ENCODE measurements around the gene SNX8. TPM values are rescaled to one million over a fixed set of nuclear protein-coding genes. Genes with fewer than 3 reads are reported as not detected.

The SNX8 gene
- total RNA-seq, 1 donor from 2014 or later, result 41.5 TPM

GRCh38 chr7:2213551-2214215 is 100.6 kb downstream of the SNX8 start:
- Mint-ChIP-seq H3K4me1 (ENCODE audit: unreplicated experiment) (no peaks in the 10 kb centered on the region), H3K27me3 (ENCODE audit: unreplicated experiment) (no peaks in the 10 kb centered on the region), H3K4me3 (ENCODE audit: unreplicated experiment) (no peak overlapping the region), H3K27ac (ENCODE audit: unreplicated experiment) (no peak overlapping the region), H3K9me3 (ENCODE audit: unreplicated experiment) (no peaks in the 10 kb centered on the region), H3K36me3 (ENCODE audit: unreplicated experiment) (peaks cover 52% of the 10 kb centered on the region)
- TF ChIP-seq, protein P1, sequence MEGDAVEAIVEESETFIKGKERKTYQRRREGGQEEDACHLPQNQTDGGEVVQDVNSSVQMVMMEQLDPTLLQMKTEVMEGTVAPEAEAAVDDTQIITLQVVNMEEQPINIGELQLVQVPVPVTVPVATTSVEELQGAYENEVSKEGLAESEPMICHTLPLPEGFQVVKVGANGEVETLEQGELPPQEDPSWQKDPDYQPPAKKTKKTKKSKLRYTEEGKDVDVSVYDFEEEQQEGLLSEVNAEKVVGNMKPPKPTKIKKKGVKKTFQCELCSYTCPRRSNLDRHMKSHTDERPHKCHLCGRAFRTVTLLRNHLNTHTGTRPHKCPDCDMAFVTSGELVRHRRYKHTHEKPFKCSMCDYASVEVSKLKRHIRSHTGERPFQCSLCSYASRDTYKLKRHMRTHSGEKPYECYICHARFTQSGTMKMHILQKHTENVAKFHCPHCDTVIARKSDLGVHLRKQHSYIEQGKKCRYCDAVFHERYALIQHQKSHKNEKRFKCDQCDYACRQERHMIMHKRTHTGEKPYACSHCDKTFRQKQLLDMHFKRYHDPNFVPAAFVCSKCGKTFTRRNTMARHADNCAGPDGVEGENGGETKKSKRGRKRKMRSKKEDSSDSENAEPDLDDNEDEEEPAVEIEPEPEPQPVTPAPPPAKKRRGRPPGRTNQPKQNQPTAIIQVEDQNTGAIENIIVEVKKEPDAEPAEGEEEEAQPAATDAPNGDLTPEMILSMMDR (IDR thresholded peaks at IDR 0.05), result no peak
- DNase-seq (ENCODE audit: extremely low spot score, unreplicated experiment), result no peak

- H3K36me3 Mint-ChIP-seq (ENCODE audit: unreplicated experiment), result peaks cover 47% of the 10 kb centered on the region
- H3K4me3 Mint-ChIP-seq (ENCODE audit: unreplicated experiment), result no peak overlapping the region
- no peaks in the 10 kb centered on the region for H3K4me1 Mint-ChIP-seq (ENCODE audit: unreplicated experiment)
- TF ChIP-seq, protein P1 (IDR thresholded peaks at IDR 0.05), result no peak
- H3K27ac Mint-ChIP-seq (ENCODE audit: unreplicated experiment), result no peak overlapping the region
- no peak for DNase-seq (ENCODE audit: extremely low spot score, unreplicated experiment)
- no peaks in the 10 kb centered on the region for H3K9me3 Mint-ChIP-seq (ENCODE audit: unreplicated experiment)
- no peaks in the 10 kb centered on the region for H3K27me3 Mint-ChIP-seq (ENCODE audit: unreplicated experiment)
These were observed 101.3 kb downstream of the SNX8 start for GRCh38 chr7:2212906-2213305.

DNA sequence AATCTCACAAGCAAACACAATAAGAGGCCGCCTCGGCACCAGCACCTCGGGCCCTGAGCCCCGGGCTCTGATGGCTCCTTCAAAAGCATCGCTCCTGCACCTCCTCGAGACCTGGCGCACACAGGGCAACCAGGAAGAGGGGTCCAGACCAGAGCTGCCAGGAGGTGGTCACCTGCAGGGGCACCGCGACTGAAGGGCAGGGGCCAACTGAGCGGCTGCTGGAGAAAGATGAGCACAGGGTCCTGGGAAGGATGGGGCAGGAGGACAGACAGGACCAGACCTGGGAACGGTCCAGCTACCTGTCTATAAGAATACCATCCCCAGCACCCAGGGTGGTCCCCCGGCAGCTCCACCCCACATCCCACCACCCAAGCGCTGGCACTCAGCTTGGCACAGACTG is 102.3 kb downstream of the SNX8 start:
- Mint-ChIP-seq H3K9me3 (ENCODE audit: unreplicated experiment) (no peaks in the 10 kb centered on the region), H3K27me3 (ENCODE audit: unreplicated experiment) (no peaks in the 10 kb centered on the region), H3K36me3 (ENCODE audit: unreplicated experiment) (peaks cover 45% of the 10 kb centered on the region), H3K27ac (ENCODE audit: unreplicated experiment) (no peak overlapping the region), H3K4me3 (ENCODE audit: unreplicated experiment) (no peak overlapping the region), H3K4me1 (ENCODE audit: unreplicated experiment) (no peaks in the 10 kb centered on the region)
- no peak for DNase-seq (ENCODE audit: extremely low spot score, unreplicated experiment)
- TF ChIP-seq, protein P1 (IDR thresholded peaks at IDR 0.05), result no peak

DNA sequence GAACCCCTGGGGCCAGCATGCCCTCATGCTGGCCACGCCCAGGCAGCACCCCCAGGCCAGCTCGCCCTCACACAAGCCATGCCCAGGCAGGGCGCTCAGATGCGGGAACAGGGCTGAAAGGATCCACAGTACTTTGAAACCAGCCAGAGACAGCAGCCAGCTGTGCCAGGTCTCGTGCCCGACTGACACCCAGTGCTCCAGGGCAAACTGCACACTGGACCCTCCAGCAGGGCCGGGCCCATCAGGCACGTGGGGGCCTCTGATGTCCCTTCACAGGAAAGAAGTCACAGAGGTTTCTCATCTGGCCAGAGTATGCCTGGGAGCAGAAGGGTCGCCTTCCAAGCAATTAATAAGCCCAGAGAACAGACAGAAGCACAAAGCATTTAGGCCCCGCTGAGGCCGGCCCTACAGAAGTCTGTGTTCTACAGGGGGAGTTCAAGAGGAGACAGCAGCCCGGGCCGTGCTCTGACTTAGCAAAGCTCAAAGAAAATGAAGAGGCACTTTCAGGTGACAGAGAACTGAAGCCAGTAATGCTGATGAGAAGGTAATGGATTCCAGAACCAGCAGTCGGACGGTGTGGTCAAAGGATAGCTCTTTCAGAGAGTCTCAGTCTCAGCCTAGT is 102.9 kb downstream of the SNX8 start:
- Mint-ChIP-seq H3K27me3 (ENCODE audit: unreplicated experiment) (no peaks in the 10 kb centered on the region), H3K4me3 (ENCODE audit: unreplicated experiment) (no peak overlapping the region), H3K36me3 (ENCODE audit: unreplicated experiment) (peaks cover 43% of the 10 kb centered on the region), H3K4me1 (ENCODE audit: unreplicated experiment) (no peaks in the 10 kb centered on the region), H3K27ac (ENCODE audit: unreplicated experiment) (no peak overlapping the region), H3K9me3 (ENCODE audit: unreplicated experiment) (no peaks in the 10 kb centered on the region)
- no peak for DNase-seq (ENCODE audit: extremely low spot score, unreplicated experiment)
- TF ChIP-seq, protein P1 (IDR thresholded peaks at IDR 0.05), result no peak

- DNase-seq (ENCODE audit: extremely low spot score, unreplicated experiment), result no peak
- peaks cover 38% of the 10 kb centered on the region for H3K36me3 Mint-ChIP-seq (ENCODE audit: unreplicated experiment)
- H3K27ac Mint-ChIP-seq (ENCODE audit: unreplicated experiment), result no peak overlapping the region
- H3K9me3 Mint-ChIP-seq (ENCODE audit: unreplicated experiment), result no peaks in the 10 kb centered on the region
- H3K27me3 Mint-ChIP-seq (ENCODE audit: unreplicated experiment), result no peaks in the 10 kb centered on the region
- TF ChIP-seq, protein P1 (IDR thresholded peaks at IDR 0.05), result no peak
- H3K4me1 Mint-ChIP-seq (ENCODE audit: unreplicated experiment), result peaks cover under 1% of the 10 kb centered on the region
- H3K4me3 Mint-ChIP-seq (ENCODE audit: unreplicated experiment), result no peak overlapping the region
These were observed 103.5 kb downstream of the SNX8 start for GRCh38 chr7:2210551-2211258.
